ENCODE measurements around the gene AMBP. TPM values are rescaled to one million over a fixed set of nuclear protein-coding genes. Genes with fewer than 3 reads are reported as not detected.

AMBP gene
- not detected in 2 replicates for total RNA-seq

DNA sequence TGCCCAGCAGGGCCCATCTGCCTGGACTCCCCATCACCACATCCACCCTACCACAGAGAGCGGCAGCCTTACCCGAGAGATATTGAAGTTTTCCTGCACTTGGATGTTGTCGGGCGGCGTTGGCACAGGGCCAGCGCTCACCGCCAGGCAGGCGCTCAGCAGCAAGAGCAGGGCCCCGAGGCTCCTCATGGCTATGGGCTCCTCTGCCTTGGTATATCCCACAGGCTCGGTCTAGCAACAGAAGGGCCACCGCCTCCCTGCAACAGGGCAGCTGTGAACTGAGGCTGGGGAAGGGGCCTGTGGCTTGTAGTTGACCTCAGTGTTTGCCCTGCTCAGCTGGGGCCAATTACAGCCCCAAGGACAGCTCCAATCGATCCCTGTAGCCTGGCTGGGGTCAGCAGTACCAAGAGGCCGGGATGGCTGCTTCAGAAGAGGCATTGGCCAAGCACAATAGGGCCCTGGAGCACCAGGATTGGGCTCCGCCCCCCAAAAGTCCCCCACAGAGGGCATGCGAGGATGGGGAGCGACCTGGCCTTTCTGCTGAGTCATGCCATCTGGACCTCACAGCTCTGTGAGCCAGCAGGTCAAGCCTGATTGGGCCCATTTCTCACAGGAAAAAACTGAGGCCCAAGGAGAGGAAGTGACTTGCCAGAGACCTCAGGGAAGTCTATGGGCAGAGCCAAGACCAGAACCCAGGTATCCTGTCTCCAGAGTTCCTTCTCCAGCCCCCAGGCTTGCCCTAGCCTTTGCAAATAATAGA is at the start of gene AMBP:
AMBP (minus strand) TSS at position 280 of the 760 bp plus-strand sequence; CDS start at position 189, 91 bp downstream.

DNA sequence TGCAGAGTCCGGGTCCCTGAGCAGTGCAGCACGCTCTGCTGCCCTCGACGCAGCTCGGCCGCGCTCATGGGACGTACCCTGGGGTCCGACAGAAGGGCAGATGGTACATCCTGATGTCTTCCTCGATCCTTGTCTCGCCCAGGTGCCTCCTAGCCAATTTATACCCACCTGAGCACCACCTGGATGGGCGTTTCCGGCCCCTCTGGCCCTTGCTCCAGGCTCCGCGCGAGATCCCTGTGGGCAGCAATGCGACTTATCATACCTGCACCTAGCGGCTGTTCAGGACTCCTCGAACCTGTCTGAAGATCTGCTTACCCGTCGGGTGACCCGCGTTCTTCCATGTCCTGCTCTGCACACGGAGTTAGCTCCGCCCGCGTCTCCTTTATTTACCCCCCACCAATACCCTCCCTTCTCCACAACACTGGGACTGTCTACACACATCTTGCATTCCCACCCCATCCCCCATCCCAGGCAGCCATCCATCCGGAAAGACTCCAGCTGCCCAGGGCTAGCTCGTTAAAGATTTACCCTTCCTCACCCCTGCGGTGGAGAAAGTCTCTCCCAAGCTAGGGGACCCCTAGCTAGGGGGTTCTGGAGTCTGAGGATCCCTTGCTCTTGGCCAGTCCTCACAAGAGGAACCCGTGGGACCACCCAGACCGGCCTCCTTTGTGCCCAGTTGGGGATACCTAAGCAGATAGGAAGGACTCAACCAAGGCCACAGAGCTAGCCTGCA is 21.0 kb upstream of the AMBP start, which contains the start of gene KIF12:
KIF12 (minus strand) TSS at position 357 of the 733 bp plus-strand sequence; CDS start at position 341, 16 bp downstream.

Other genes with a start within 250 kb of the AMBP start
- gene ZNF618, start 202.0 kb downstream of the AMBP start, total RNA-seq: 11.4 and 19.6 TPM in 2 replicates
- gene KIF12, start 21.0 kb upstream of the AMBP start, total RNA-seq: under 0.01 TPM in 1 of 2 replicates, not detected in the other
- gene COL27A1, start 77.2 kb upstream of the AMBP start, total RNA-seq: 3.2 and 4.6 TPM in 2 replicates
- gene ORM1, start 244.8 kb upstream of the AMBP start, total RNA-seq: 0.24 TPM in 1 of 2 replicates, not detected in the other